Activated CD4-positive, alpha-beta memory T cell treated with anti-CD3 and anti-CD28 coated beads, Interleukin-2, amount 10 ng/mL, durations not matched to agents 7 days and 5 days (primary cell): Measurements from ENCODE around the gene PHC2. TPM values are rescaled to one million over a fixed set of nuclear protein-coding genes. Genes with fewer than 3 reads are reported as not detected.

Experiments
- total RNA-seq, 2 experiments: library from RNA; stranded (reverse); gene quantifications; one replicate each; pipeline ENCODE4 v1.2.3, GENCODE V29; 2021

The PHC2 gene
- total RNA-seq, 2 experiments from 2014 or later, result 41.3 to 42.9 TPM

Other genes starting within 250 kb of the PHC2 start
- gene TRIM62, start 249.1 kb downstream of the PHC2 start, total RNA-seq, result 10 to 100 TPM; 10.3 to 11.5 TPM
- 10 to 100 TPM; 18.1 to 18.7 TPM for gene ZNF362, start 174.6 kb downstream of the PHC2 start, total RNA-seq
- not detected for gene A3GALT2, start 110.0 kb downstream of the PHC2 start, total RNA-seq
- 1 to 10 TPM; 2.1 to 2.3 TPM for gene ZSCAN20, start 41.5 kb upstream of the PHC2 start, total RNA-seq